ENCODE measurements around the gene OR5M8. TPM values are rescaled to one million over a fixed set of nuclear protein-coding genes. Genes with fewer than 3 reads are reported as not detected.

The OR5M8 gene
- total RNA-seq, 4 donors from 2014 or later = not detected

DNA sequence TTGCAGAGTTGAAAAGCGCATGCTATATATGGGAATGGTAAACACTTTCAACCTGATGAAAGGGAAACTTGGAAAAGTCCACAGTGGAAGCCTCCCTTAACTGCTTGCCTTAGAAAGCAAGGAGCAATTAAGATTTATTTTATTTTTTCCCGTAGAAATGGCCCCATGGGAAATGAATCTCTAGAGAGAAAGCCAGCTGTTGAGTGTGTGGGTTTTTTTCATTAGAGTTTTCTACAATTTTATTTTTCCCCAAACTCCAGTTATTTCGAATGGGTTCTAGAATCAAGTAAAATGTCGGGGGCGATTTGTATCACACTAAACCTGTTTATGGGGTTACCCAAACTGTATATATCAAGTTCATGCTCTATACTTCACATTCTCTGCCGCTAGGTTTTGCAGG lies 17.9 kb downstream of the OR5M8 start, which contains the start of gene OR5M3:
OR5M3 (minus strand) TSS at position 101 of the 400 bp plus-strand sequence. CDS start 2,855 bp downstream, outside the sequence.
- DNase-seq (ENCODE audit: low spot score in 2 of 2) = no peak
- WGBS = 85% methylated on average over 6 of the region's 6 CpGs
- H3K9me3 ChIP-seq = peaks cover 4% of the 10 kb centered on the region
- H3K27me3 ChIP-seq = no peaks in the 10 kb centered on the region
- no peaks in the 10 kb centered on the region for H3K36me3 ChIP-seq
- no peaks in the 10 kb centered on the region for H3K4me1 ChIP-seq
- no peak within 1 kb of the TSS for H3K27ac ChIP-seq
- H3K4me3 ChIP-seq = no peak within 1 kb of the TSS
- TF ChIP-seq EP300 (IDR thresholded peaks at IDR 0.05) = no peak
- no peak for TF ChIP-seq POLR2AphosphoS5 (IDR thresholded peaks at IDR 0.05)
- TF ChIP-seq, protein P1, sequence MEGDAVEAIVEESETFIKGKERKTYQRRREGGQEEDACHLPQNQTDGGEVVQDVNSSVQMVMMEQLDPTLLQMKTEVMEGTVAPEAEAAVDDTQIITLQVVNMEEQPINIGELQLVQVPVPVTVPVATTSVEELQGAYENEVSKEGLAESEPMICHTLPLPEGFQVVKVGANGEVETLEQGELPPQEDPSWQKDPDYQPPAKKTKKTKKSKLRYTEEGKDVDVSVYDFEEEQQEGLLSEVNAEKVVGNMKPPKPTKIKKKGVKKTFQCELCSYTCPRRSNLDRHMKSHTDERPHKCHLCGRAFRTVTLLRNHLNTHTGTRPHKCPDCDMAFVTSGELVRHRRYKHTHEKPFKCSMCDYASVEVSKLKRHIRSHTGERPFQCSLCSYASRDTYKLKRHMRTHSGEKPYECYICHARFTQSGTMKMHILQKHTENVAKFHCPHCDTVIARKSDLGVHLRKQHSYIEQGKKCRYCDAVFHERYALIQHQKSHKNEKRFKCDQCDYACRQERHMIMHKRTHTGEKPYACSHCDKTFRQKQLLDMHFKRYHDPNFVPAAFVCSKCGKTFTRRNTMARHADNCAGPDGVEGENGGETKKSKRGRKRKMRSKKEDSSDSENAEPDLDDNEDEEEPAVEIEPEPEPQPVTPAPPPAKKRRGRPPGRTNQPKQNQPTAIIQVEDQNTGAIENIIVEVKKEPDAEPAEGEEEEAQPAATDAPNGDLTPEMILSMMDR (IDR thresholded peaks at IDR 0.05) = no peak
- TF ChIP-seq POLR2A (IDR thresholded peaks at IDR 0.05) = no peak

DNA sequence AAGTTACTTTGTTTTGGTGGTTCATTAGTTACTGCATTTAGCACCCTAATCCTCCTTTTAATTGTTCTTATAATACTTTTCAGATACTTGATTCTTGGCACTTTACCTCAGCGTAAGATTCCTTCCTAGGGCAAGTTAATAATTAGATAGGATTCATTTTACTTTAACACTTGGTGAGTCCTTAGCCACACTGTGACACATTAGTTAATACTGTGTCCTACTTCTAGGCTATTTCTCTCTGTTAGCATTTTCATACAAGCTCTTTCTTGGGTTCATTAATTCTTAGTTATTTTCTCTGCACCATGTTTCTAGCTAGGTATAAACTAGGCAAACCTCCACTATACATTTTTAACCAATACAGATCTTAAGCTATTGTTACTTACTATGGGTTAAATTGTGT lies 34.1 kb downstream of the OR5M8 start:
- TF ChIP-seq POLR2AphosphoS5 (IDR thresholded peaks at IDR 0.05) = no peak
- TF ChIP-seq POLR2A (IDR thresholded peaks at IDR 0.05) = no peak
- TF ChIP-seq EP300 (IDR thresholded peaks at IDR 0.05) = no peak
- TF ChIP-seq, protein P1 (IDR thresholded peaks at IDR 0.05) = no peak
- Histone ChIP-seq H3K27ac (no peak overlapping the region), H3K4me3 (no peak overlapping the region), H3K9me3 (no peaks in the 10 kb centered on the region), H3K36me3 (no peaks in the 10 kb centered on the region), H3K4me1 (no peaks in the 10 kb centered on the region), H3K27me3 (no peaks in the 10 kb centered on the region)
- WGBS = 88% methylated on average over 1 of the region's 1 CpG
- no peak for DNase-seq (ENCODE audit: low spot score in 2 of 2)

DNA sequence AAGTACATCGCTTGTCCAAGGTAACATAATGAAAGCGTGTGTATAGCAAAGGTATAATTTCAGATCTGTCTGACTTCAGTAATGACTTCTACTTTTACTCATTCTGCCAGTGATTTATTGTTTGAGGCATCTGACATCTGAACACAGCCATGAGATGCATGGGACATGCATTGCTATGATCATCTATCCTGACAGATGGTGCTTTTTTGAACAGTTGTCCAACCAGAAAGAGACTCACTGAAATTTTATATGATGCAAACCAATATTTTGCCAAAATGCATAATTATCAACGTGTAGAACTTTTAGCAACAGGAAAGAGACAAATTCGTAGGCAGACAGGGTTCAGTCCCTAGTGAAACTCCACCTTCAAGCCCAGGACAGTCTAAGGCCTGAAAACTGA lies 37.6 kb downstream of the OR5M8 start:
- Histone ChIP-seq H3K27ac (no peak overlapping the region), H3K36me3 (no peaks in the 10 kb centered on the region)
- TF ChIP-seq, protein P1 (IDR thresholded peaks at IDR 0.05) = no peak
- TF ChIP-seq POLR2A (IDR thresholded peaks at IDR 0.05) (no peak), POLR2AphosphoS5 (IDR thresholded peaks at IDR 0.05) (no peak)

More for the DNA sequence above, 37.6 kb downstream of the OR5M8 start:
- Histone ChIP-seq H3K27me3 (no peaks in the 10 kb centered on the region), H3K4me1 (no peaks in the 10 kb centered on the region), H3K9me3 (no peaks in the 10 kb centered on the region), H3K4me3 (no peak overlapping the region)
- no peak for DNase-seq (ENCODE audit: low spot score in 2 of 2)
- WGBS = 77% methylated on average over 4 of the region's 4 CpGs

Other genes with a start within 250 kb of the OR5M8 start
- not detected for gene OR5T3, start 239.1 kb downstream of the OR5M8 start, total RNA-seq
- not detected for gene OR5T1, start 217.2 kb downstream of the OR5M8 start, total RNA-seq
- not detected for gene OR8H1, start 199.1 kb downstream of the OR5M8 start, total RNA-seq
- gene OR8K3, start 176.2 kb downstream of the OR5M8 start, total RNA-seq = not detected
- gene OR8K1, start 145.3 kb downstream of the OR5M8 start, total RNA-seq = not detected
- not detected for gene OR8J1, start 137.1 kb downstream of the OR5M8 start, total RNA-seq
- not detected for gene OR8U1, start 115.7 kb downstream of the OR5M8 start, total RNA-seq
- gene OR5AL1, start 78.7 kb downstream of the OR5M8 start, total RNA-seq = not detected
- gene OR5M3, start 18.0 kb downstream of the OR5M8 start, total RNA-seq = not detected
- gene OR5M11, start 51.9 kb upstream of the OR5M8 start, total RNA-seq = not detected
- gene OR5M10, start 86.4 kb upstream of the OR5M8 start, total RNA-seq = not detected
- not detected for gene OR5M1, start 123.5 kb upstream of the OR5M8 start, total RNA-seq
- gene OR5AP2, start 151.1 kb upstream of the OR5M8 start, total RNA-seq = not detected
- gene OR5AR1, start 172.3 kb upstream of the OR5M8 start, total RNA-seq = not detected
- gene OR9G1, start 207.7 kb upstream of the OR5M8 start, total RNA-seq = not detected

Data from suprapubic skin (tissue), 4 donors.